ENCODE results near the gene POU2AF2.

GRCh38 chr11:111285189-111286091 lies 39.9 kb downstream of the POU2AF2 start:
- no peak for TF ChIP-seq CTCF (IDR thresholded peaks at IDR 0.05; ENCODE audit: poor library complexity, severe bottlenecking)
- no peak for TF ChIP-seq RAD21 (conservative IDR thresholded peaks at IDR 0.05)
